Liver (tissue), 9 donors: ENCODE results near the gene VPS35L. TPM values are rescaled to one million over a fixed set of nuclear protein-coding genes. Genes with fewer than 3 reads are reported as not detected.
A peak's percentile ranks its signal among the peaks of the same experiment; 100 is the strongest.

Experiments used
- DNase-seq: peaks from one replicate; pipeline ENCODE4 v3.0.0-alpha.2; 2017; ENCODE audit warnings: low spot score
- H3K27ac ChIP-seq, 2 donors: one replicate each; pipeline ENCODE4 v1.7.0; 2013; ENCODE audit warnings: inconsistent platforms in 2 of 2, low read length in 2 of 2, control low read depth in 1 of 2, low read depth in 1 of 2, mild to moderate bottlenecking in 1 of 2
- H3K27me3 ChIP-seq, 4 donors: one replicate each; pipeline versions ENCODE4 v1.6.1 to v1.7.0; 2013; ENCODE audit warnings: low read length in 3 of 4, inconsistent platforms in 1 of 4, mild to moderate bottlenecking in 1 of 4, moderate library complexity in 1 of 4; ENCODE audit not compliant: control insufficient read depth in 4 of 4, insufficient read depth in 4 of 4
- H3K36me3 ChIP-seq, 4 donors: one replicate each; pipeline versions ENCODE4 v1.6.1 to v1.7.0; 2013; ENCODE audit warnings: low read length in 3 of 4, mild to moderate bottlenecking in 3 of 4, low read depth in 1 of 4, moderate library complexity in 1 of 4; ENCODE audit not compliant: control insufficient read depth in 4 of 4, insufficient read depth in 3 of 4
- H3K4me1 ChIP-seq, 4 donors: one replicate each; pipeline versions ENCODE4 v1.6.1 to v1.7.0; 2013; ENCODE audit warnings: low read length in 3 of 4, mild to moderate bottlenecking in 3 of 4, moderate library complexity in 1 of 4; ENCODE audit not compliant: control insufficient read depth in 4 of 4, insufficient read depth in 4 of 4
- H3K4me3 ChIP-seq, 3 donors: one replicate each; pipeline versions ENCODE4 v1.6.1 to v1.7.0; 2013; ENCODE audit warnings: low read length in 3 of 3, control low read depth in 1 of 3, low read depth in 1 of 3, mild to moderate bottlenecking in 1 of 3
- H3K9ac ChIP-seq, 2 donors: one replicate each; pipeline ENCODE4 v1.7.0; 2013; ENCODE audit warnings: low read length in 2 of 2, mild to moderate bottlenecking in 2 of 2, moderate library complexity in 2 of 2, control low read depth in 1 of 2, low read depth in 1 of 2
- H3K9me3 ChIP-seq, 4 donors: one replicate each; pipeline versions ENCODE4 v1.6.1 to v1.7.0; 2013; ENCODE audit warnings: low read length in 3 of 4; ENCODE audit not compliant: control insufficient read depth in 4 of 4
- ATF3 ChIP-seq: IDR thresholded peaks from 2 replicates; pipeline ENCODE4 v1.6.1; 2016; ENCODE audit warnings: antibody characterized with exemption
- CTCF ChIP-seq: fragments of 150-350 bp; IDR thresholded peaks from 2 replicates; pipeline ENCODE4 v1.5.1; 2017; ENCODE audit warnings: improper control_type of control experiment, low read depth, low read length; ENCODE audit not compliant: missing input control
- EGR1 ChIP-seq, 2 donors: IDR thresholded peaks; 2 replicates each; pipeline ENCODE4 v1.6.1; 2016 to 2018; ENCODE audit warnings: antibody characterized with exemption in 2 of 2, low read depth in 2 of 2
- FOXA1 ChIP-seq: IDR thresholded peaks from 2 replicates; pipeline ENCODE4 v1.6.1; 2016; ENCODE audit warnings: antibody characterized with exemption
- FOXA2 ChIP-seq: IDR thresholded peaks from 2 replicates; pipeline ENCODE4 v1.6.1; 2016; ENCODE audit warnings: antibody characterized with exemption
- GABPA ChIP-seq, 2 donors: IDR thresholded peaks in 1 of 2; conservative IDR thresholded peaks in 1 of 2; 2 replicates each; pipeline ENCODE4 v1.6.1; 2016; ENCODE audit warnings: antibody characterized with exemption in 2 of 2, mild to moderate bottlenecking in 1 of 2, moderate library complexity in 1 of 2
- HNF4A ChIP-seq, 2 donors: conservative IDR thresholded peaks; 2 replicates each; pipeline ENCODE4 v1.6.1; 2016; ENCODE audit warnings: antibody characterized with exemption in 2 of 2, mild to moderate bottlenecking in 2 of 2
- HNF4G ChIP-seq: IDR thresholded peaks from 2 replicates; pipeline ENCODE4 v1.6.1; 2016; ENCODE audit warnings: antibody characterized with exemption
- JUND ChIP-seq, 2 donors: IDR thresholded peaks; 2 replicates each; pipeline ENCODE4 v1.6.1; 2016; ENCODE audit warnings: antibody characterized with exemption in 2 of 2
- MAX ChIP-seq: IDR thresholded peaks from 2 replicates; pipeline ENCODE4 v1.6.1; 2016; ENCODE audit warnings: antibody characterized with exemption
- NR2F2 ChIP-seq: IDR thresholded peaks from 2 replicates; pipeline ENCODE4 v1.6.1; 2016; ENCODE audit warnings: antibody characterized with exemption
- RAD21 ChIP-seq, 2 donors: IDR thresholded peaks; 2 replicates each; pipeline ENCODE4 v1.6.1; 2016; ENCODE audit warnings: antibody characterized with exemption in 2 of 2, mild to moderate bottlenecking in 2 of 2
- REST ChIP-seq: IDR thresholded peaks from 2 replicates; pipeline ENCODE4 v1.6.1; 2016; ENCODE audit warnings: antibody characterized with exemption, mild to moderate bottlenecking
- RXRA ChIP-seq, 2 donors: IDR thresholded peaks; 2 replicates each; pipeline ENCODE4 v1.6.1; 2017 to 2018; ENCODE audit warnings: antibody characterized with exemption in 2 of 2, mild to moderate bottlenecking in 1 of 2
- SP1 ChIP-seq: IDR thresholded peaks from 2 replicates; pipeline ENCODE4 v1.6.1; 2018; ENCODE audit warnings: antibody characterized with exemption, mild to moderate bottlenecking
- TAF1 ChIP-seq: conservative IDR thresholded peaks from 2 replicates; pipeline ENCODE4 v1.6.1; 2016; ENCODE audit warnings: antibody characterized with exemption, mild to moderate bottlenecking
- YY1 ChIP-seq: IDR thresholded peaks from 2 replicates; pipeline ENCODE4 v1.6.1; 2016; ENCODE audit warnings: antibody characterized with exemption, mild to moderate bottlenecking
- ZBTB33 ChIP-seq: IDR thresholded peaks from 2 replicates; pipeline ENCODE4 v1.6.1; 2016; ENCODE audit warnings: antibody characterized with exemption
- WGBS: extraction: QIAGEN DNeasy Blood & Tissue Kit; methylation state at CpG from one replicate; pipeline ENCODE4 v1.1.7; 2013; 5-methylcytosine and 5-hydroxymethylcytosine counted together
- polyA plus RNA-seq, 2 donors: library from polyadenylated mRNA; stranded (reverse) in 1 of 2; unstranded in 1 of 2; fragments of 200-250 nt in 1 of 2; fragments of >200 nt in 1 of 2; fragmentation: Nextera tagmentation in 1 of 2; extraction: Ambion mirVana in 1 of 2; gene quantifications; one replicate each; pipeline versions ENCODE4 v1.2.1 to v1.2.3, GENCODE V29; 2013 to 2015
- total RNA-seq, 2 donors: library from RNA; depleted of rRNA; stranded (reverse); fragments of >200 nt; gene quantifications; one replicate each; pipeline ENCODE4 v1.2.3, GENCODE V29; 2014
- donor health status: healthy.
- donor health status: healthy.
- donor health status: healthy.
- donor health status: healthy.
- donor health status: healthy.

The VPS35L gene
- total and polyA plus RNA-seq, 4 donors: 10.5 to 18.2 (median 15.1) TPM

GRCh38 chr16:19694989-19695388 is 139.5 kb downstream of the VPS35L start:
- WGBS: 97% methylated on average over 8 of the region's 8 CpGs
- TF ChIP-seq REST: no peak
- no peak for TF ChIP-seq JUND (IDR thresholded peaks at IDR 0.05)
- TF ChIP-seq HNF4G: no peak
- TF ChIP-seq RXRA (IDR thresholded peaks at IDR 0.05): no peak
- TF ChIP-seq MAX: no peak
- no peak for TF ChIP-seq CTCF
- no peak for TF ChIP-seq TAF1
- no peak for TF ChIP-seq FOXA2
- TF ChIP-seq YY1: no peak
- no peak for TF ChIP-seq SP1
- no peak for TF ChIP-seq RAD21 (IDR thresholded peaks at IDR 0.05)
- no peak for TF ChIP-seq FOXA1
- no peak for TF ChIP-seq GABPA (IDR thresholded peaks at IDR 0.05 in 1 of 2, conservative IDR thresholded peaks at IDR 0.05 in 1 of 2)
- no peak for TF ChIP-seq ATF3
- TF ChIP-seq NR2F2: no peak
- no peak for TF ChIP-seq EGR1 (IDR thresholded peaks at IDR 0.05; ENCODE audit: low read depth in 2 of 2)
- no peak for TF ChIP-seq ZBTB33
- no peak for DNase-seq
- Histone ChIP-seq H3K4me3 (no peak overlapping the region), H3K27ac (no peak overlapping the region), H3K9me3 (no peaks in the 10 kb centered on the region), H3K4me1 (peaks cover 0 to 6% (median under 1%) of the 10 kb centered on the region in 4 donors), H3K27me3 (no peaks in the 10 kb centered on the region), H3K9ac (no peak overlapping the region), H3K36me3 (peaks cover 2 to 8% (median 3%) of the 10 kb centered on the region in 4 donors)

GRCh38 chr16:19696328-19696727 is 140.8 kb downstream of the VPS35L start:
- Histone ChIP-seq H3K27ac (peak overlapping the region in 1 of 2 donors; percentile 14), H3K9me3 (no peaks in the 10 kb centered on the region), H3K4me1 (peaks cover 0 to 12% (median 7%) of the 10 kb centered on the region in 4 donors), H3K36me3 (peaks cover 2 to 9% (median 5%) of the 10 kb centered on the region in 4 donors), H3K4me3 (no peak overlapping the region), H3K27me3 (no peaks in the 10 kb centered on the region), H3K9ac (no peak overlapping the region)
- 35% methylated on average over 10 of the region's 10 CpGs for WGBS
- peak; percentile 44 for DNase-seq
- no peak for TF ChIP-seq HNF4G
- no peak for TF ChIP-seq ATF3
- TF ChIP-seq HNF4A (conservative IDR thresholded peaks at IDR 0.05): no peak
- TF ChIP-seq FOXA2: no peak
- TF ChIP-seq NR2F2: peak; percentile 28
- peak; percentile 26 for TF ChIP-seq MAX
- TF ChIP-seq SP1: peak; percentile 33
- TF ChIP-seq RAD21 (IDR thresholded peaks at IDR 0.05): no peak
- TF ChIP-seq GABPA (IDR thresholded peaks at IDR 0.05 in 1 of 2, conservative IDR thresholded peaks at IDR 0.05 in 1 of 2): no peak
- TF ChIP-seq FOXA1: no peak
- no peak for TF ChIP-seq EGR1 (IDR thresholded peaks at IDR 0.05; ENCODE audit: low read depth in 2 of 2)
